GM21717 (cell line): Measurements from ENCODE around the gene F11.
"Not testable (repeated sequence)": the region's sequence is repeated elsewhere in the genome, so short reads cannot be mapped to it uniquely, and the experiment has no call there.

Source experiments
- ATAC-seq: cut with Tn5 transposase; IDR thresholded peaks from one replicate; pipeline ENCODE4 v1.9.1; 2021; ENCODE audit warnings: mild to moderate bottlenecking, moderate library complexity; ENCODE audit not compliant: unreplicated experiment

F11 gene

DNA sequence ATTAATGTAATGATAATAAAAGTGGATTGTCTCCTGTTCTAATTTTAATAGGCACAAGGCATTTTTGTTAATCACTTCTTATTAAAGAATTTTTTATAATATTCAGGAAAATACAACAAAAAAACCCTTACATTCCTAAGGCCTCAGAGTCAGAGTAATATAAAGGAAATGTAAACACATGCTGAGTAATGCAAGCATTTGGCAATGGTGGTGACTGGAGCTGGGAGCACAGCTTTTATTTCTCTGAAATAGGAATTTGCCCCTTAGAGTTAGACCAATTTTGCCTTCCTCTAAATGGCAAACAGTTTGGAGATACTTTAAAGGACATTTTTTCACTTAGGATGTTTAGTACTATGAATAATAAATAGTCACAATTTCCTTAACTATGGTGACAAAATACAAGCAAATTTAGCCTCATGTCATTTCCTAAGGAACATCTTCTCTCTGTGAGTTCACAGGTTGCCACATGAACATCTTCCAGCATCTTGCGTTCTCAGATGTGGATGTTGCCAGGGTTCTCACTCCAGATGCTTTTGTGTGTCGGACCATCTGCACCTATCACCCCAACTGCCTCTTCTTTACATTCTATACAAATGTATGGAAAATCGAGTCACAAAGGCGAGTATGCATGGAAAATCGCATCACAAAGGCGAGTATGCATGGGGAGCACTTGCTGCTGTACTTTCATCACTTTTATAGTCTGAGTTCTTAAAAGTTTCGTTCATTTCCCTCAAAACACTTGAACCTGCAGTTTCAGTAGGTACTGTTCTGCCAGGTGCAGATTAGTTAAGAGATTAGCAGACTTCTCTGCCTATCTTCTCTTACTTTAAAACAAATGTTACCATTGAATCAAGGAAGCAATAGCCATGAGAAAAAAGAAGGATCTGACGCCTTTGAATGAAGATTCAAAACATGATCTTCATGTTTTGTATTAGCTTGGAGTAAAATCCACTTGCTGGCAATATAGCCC is 15.9 kb upstream of the F11 start:
- ATAC-seq, result no peak

DNA sequence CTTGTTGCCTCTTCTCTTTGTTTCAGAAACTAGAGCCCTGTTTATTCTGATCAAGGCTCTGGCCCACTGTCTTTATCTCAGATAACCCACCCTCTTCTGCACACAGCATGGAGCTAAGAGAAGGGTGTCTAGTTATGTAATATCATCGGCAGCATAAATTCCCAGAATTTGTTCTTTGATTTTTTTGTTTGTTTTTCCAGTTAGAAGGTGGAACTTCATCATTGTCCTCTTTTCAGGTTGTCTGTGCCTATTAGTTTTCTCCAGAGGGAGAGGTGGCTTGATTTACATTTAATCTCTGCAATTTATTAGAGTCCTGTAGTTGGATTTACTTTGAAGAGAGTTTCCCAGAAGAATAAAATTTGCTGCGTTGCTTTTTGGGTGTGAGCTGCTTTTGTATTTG is 15.2 kb upstream of the F11 start:
- no peak for ATAC-seq

GRCh38 chr4:186255122-186255521 is 10.9 kb upstream of the F11 start:
- no peak for ATAC-seq

- ATAC-seq, result no peak
Measured at GRCh38 chr4:186258216-186258811, 7.7 kb upstream of the F11 start.

DNA sequence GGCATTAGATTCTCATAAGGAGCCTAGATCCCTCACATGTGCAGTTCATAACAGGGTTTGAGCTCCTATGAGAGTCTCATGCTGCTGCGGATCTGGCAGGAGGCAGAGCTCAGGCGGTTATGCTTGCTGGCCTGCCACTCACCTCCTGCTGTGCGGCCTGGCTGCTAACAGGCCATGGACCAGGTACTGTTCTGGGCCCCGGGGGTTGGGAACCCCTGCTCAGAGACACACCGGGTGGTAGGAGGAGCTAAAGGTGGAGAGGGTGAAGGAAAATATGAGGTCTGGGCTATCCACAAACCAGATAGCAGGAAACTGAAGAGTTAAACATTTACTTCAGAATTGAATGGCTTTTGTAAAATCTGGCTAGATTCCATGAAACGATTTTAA is 5.9 kb upstream of the F11 start:
- no peak for ATAC-seq

DNA sequence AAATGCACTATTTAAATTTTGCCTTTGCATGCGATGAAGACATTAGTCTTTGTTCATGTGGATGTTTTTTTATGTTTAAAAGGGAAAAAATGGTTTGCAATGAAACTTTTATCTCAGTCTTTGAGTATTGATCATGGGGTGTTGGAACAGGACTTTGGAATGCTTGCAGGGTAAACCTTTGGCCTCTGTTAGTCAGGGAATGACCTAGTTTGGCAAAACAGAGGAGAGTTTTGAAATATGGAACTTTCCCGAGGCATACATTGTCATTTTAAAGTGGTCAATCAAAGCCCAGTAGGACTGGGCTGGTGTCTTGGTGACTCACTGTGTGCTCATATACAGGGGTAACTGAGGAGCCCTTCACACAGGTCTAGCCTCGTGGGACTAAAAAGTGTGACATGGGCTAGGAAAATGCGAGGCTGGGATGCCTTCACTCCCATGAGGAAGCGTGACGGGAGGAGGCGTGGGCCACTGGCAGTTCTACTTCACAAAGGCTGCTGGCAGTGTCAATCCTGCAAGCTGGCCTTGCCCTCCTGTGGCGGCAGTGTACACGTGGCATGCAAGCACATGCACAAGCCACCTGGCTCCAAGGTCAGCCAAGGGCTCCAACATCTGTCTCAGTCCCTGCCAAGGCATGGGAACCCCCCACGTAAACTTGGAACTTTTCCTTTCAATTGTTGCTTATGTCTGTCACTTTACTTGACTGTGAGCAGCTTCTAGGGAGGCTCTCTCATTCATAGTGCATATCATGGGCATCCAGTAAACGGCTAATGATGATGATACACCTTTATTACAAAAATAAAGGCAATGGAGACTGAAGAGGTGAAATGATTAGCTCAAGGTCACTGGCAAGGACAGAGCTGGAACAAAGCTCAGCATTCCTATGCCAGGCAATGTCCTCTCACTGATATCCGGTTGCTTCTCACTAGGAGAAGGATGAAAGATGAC is 5.2 kb upstream of the F11 start:
- no peak for ATAC-seq

DNA sequence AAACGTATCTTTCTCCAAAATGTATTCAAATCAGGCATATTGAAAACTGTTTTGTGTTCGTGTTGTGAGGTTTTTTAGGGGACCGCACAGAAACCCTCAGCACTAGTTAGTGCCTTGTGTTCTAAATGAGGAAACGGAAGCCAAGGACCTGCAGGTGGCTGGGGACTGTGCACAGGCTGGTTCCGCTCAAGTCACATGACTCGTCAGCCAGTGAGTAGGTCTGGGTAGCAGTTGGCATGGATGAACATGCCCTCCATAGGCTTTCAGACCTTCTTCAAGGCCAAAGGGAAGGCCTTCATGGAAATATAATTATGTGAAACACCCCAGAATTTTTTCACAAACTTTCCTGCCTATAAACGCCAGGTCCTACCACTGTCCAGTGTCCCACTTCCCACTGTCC is 1.3 kb upstream of the F11 start:
- no peak for ATAC-seq

GRCh38 chr4:186265250-186265649 is 739 bp upstream of the F11 start:
- not testable (repeated sequence) for ATAC-seq

- no peak for ATAC-seq
Measured at GRCh38 chr4:186266729-186267456, 904 bp downstream of the F11 start.

- no peak for ATAC-seq
Measured at GRCh38 chr4:186271081-186271678, 5.2 kb downstream of the F11 start.

DNA sequence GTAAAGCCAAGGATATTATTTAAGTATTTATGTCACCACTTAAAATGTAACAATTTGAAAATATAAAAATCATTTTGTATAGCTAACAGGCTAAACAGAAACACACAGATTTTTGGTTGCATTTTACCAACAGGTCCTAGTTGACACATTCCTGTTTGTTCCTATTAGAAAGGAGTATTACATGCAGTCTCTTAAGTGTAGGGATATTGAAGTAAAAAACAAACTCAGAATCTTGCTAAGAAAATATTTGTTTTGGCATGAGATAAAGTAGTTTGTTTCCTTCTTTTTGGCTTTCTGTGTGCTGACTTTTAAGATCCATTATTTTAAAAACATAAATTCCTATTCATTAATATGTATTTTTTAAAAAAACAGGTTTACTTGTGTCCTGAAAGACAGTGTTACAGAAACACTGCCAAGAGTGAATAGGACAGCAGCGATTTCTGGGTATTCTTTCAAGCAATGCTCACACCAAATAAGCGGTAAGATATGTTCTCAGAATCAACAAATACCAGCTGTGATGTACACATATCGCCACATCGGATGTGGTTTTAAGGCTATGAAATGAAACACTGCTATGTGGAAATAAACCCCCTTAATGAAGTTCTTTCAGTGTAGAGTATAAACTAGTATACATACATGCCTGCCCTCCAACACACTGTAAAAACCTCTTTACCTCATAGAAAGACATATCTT is 6.9 kb downstream of the F11 start:
- no peak for ATAC-seq

- ATAC-seq, result not testable (repeated sequence)
Measured at GRCh38 chr4:186273392-186273789, 7.4 kb downstream of the F11 start.

GRCh38 chr4:186283311-186283710 is 17.3 kb downstream of the F11 start:
- no peak for ATAC-seq

DNA sequence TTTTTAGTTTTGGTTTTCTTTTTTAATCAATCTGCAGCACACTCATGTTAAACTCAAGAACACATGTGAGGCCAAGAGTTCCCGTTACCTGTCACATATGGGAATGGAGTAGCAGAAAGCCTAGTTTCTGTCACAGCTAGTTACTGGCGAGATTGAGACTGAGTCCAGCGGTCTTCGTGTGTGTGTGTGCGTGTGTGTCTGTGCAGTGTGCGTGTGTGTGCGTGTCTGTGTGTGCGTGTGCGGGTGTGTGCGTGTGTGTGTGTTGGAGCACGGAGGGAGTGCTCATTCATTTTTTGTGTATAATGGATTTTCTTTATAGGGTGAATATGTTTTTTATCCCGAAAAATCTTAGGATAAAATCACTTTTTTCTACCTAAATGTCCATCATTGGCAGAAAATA is 19.2 kb downstream of the F11 start:
- ATAC-seq, result no peak

DNA sequence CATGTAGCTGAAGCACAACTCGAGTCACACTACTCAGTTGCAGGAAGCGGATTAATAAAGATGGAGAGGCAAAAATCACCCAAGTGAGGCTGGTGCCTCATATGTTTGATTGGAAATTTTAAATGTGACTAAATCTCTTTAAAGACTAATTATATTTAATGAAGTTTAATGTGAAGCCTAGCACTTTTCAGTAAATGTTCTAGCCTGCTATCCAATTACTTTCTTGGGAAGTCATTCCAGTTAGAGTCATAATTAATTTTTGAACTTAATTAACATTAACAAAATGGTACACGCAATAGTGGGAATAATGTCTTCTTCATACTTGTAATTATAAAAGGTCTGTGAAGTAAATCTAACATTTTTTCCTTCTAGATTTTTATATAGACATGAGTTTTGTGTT is 20.6 kb downstream of the F11 start:
- no peak for ATAC-seq

GRCh38 chr4:186291256-186291890 is 25.4 kb downstream of the F11 start:
- no peak for ATAC-seq

- no peak for ATAC-seq
Measured at GRCh38 chr4:186294160-186294559, 28.2 kb downstream of the F11 start.

GRCh38 chr4:186296481-186296880 is 30.5 kb downstream of the F11 start:
- no peak for ATAC-seq

GRCh38 chr4:186297013-186297645 is 31.1 kb downstream of the F11 start:
- ATAC-seq, result no peak
